ENCODE results near the gene DYRK1A.

- TF ChIP-seq POLR2AphosphoS5 (IDR thresholded peaks at IDR 0.05) = no peak
- TF ChIP-seq CTCF (IDR thresholded peaks at IDR 0.05) = no peak
These were observed 183.6 kb downstream of the DYRK1A start for GRCh38 chr21:37550157-37550556.

All from prostate gland (tissue), 2 donors.